GM10266 (cell line): ENCODE measurements around the gene SLC13A2.

Experiments
- DNase-seq: peaks from one replicate; pipeline ENCODE4 v3.0.0; 2012; ENCODE audit errors: extremely low spot score
- TF ChIP-seq, protein P1 (sequence below): IDR thresholded peaks from 2 replicates; pipeline ENCODE4 v1.5.1; 2012; ENCODE audit warnings: mild to moderate bottlenecking, low read depth; ENCODE audit not compliant: control insufficient read depth, insufficient read depth; ENCODE audit errors: missing control alignments

The SLC13A2 gene

DNA sequence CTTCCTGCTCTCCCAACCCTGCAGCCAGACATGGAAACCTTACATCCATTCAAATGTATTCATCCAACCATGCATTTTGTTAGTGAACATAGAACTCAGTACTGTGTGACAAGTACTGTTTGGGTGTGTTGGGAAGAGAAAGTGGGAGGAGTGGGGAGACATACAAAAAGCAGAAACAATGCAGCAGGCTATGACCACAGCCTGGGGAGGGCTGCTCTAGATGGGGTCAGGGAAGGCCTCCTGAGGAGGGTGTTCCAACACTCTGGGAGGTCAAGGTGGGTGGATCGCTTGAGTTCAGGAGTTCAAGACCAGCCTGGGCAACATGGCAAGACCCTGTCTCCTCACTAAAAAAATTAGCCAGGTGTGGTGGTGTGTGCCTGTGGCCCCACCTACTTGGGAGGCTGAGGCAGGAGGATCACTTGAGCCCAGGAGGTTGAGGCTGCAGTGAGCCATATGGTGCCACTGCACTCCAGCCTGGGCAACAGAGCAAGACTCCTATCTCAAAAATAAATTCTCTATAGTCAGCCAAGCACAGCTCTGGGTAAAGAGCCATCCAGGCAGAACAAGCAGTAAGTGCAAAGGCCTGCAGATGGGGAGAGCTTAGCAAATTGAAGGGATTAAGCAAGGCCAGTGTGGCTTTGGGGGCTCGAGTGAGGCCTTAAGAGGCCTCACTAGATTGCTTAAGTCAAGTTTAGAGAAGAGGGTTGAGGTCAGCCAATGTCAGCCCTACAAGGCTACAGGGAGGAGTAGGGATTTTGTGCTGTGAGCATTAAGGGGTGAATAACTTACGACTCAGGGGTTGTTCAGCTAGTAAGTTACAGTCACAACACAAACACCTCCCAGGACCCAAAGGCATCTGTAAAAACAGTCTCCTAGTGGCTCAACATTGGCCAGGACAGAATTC is 5.5 kb downstream of the SLC13A2 start:
- no peak for DNase-seq
- TF ChIP-seq, protein P1, sequence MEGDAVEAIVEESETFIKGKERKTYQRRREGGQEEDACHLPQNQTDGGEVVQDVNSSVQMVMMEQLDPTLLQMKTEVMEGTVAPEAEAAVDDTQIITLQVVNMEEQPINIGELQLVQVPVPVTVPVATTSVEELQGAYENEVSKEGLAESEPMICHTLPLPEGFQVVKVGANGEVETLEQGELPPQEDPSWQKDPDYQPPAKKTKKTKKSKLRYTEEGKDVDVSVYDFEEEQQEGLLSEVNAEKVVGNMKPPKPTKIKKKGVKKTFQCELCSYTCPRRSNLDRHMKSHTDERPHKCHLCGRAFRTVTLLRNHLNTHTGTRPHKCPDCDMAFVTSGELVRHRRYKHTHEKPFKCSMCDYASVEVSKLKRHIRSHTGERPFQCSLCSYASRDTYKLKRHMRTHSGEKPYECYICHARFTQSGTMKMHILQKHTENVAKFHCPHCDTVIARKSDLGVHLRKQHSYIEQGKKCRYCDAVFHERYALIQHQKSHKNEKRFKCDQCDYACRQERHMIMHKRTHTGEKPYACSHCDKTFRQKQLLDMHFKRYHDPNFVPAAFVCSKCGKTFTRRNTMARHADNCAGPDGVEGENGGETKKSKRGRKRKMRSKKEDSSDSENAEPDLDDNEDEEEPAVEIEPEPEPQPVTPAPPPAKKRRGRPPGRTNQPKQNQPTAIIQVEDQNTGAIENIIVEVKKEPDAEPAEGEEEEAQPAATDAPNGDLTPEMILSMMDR, result no peak

DNA sequence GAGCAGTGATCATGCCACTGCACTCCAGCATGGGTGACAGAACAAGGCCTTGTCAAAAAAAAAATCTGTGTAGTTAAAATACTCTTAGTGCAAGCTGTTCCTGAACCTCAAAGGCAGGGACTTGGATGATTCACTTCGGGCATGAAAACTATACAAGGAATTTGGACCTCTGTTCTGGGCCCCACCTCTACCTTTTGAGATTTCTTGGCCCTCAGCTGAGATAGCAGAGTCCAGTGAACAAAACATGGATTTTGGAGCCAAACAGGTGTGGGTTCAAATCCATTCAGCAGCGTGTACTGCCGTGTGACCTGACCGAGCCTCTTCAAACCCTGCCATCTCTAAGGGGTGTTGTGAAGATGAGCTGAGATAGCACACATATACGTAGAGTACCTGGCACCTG is 6.8 kb downstream of the SLC13A2 start:
- no peak for DNase-seq
- TF ChIP-seq, protein P1, result no peak

DNA sequence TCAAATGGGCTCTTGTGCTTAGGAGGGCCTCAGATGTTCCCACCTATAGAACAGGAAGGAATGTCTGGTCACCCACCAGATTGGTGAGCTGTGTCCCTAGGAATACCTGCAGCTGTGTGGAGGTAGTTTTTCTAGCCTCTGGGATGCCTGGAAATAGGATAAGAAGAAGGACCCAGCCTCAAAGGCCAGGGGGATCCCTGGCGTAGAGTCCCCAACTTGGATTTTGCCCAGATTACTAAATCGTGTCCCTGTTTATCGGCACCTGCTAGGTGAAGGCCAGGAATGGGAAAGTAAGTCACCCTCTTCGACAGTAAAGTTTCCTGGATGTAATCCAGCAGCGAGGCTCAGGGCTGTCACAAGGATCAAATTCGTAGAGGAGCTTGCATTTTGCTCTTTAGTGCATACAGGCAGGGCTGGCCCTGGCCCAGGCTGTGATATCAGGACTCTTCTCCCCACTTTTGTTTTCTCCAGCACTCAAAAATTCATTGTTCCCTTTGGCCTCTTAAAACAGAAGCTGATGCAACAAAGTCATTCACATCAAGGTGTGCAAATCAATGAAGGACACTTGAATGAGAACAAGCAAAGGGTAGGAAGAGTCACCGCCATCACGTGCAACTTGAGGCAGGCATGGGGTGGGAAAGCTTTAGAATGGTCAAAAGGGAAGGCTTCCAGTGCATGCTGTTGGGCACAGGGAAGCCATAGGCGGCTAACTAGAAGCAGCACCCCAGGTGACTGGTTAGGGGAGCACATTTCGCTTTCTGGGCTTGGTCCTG is 7.5 kb downstream of the SLC13A2 start:
- TF ChIP-seq, protein P1, result no peak
- DNase-seq, result no peak

DNA sequence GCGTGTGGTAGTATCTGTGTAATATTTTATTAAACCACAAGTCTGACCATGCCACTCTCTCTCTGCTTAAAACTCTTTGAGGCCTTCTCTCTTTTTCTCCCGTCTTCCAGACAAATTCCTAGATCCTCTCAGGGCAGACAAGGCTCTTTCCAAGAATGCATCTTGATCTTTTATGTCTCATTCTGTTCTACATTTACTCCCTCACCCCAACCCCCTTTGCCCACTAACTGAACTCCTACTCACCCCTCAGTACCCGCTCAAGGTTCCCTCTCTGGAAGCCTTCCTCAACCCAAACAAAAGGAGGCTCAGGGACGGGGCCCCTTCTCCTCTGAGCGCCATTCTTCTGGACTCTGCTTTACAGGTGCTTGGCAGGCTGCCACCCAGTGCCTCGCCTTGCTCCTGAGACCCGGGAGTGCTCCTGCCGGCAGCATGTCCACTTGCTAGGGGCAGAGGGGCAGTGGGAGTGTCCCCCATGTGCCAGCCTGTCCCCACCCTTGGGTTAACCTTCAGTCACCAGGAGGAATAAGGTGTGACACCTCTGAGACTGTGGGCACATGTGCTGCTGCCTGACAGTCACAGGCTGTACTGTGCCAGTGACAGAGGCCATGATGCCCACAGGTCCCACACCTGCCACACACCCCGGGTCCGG is 9.2 kb downstream of the SLC13A2 start:
- DNase-seq, result no peak

DNA sequence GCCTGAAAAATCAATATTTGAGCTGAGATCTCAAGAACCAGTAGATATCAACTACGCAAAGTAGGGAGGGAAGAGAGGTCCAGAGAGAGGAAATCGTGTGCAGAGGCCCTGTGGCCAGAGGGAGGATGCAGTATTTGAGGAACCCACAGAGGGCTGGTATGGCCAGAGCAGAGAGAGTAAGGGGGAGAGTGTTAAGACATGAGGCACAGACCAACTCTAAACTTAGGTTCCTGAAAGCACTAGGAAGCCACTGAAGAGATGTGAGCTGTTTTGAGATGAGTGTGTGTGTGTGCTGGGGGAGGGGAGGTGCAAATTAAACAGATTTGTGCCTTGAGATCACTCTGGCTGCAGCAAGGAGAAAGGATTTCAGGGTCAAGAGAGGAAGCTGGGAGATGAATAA is 10.9 kb downstream of the SLC13A2 start:
- peak; percentile 73 for DNase-seq
- TF ChIP-seq, protein P1, result no peak

More for the DNA sequence above, 9.2 kb downstream of the SLC13A2 start:
- TF ChIP-seq, protein P1, result no peak

DNA sequence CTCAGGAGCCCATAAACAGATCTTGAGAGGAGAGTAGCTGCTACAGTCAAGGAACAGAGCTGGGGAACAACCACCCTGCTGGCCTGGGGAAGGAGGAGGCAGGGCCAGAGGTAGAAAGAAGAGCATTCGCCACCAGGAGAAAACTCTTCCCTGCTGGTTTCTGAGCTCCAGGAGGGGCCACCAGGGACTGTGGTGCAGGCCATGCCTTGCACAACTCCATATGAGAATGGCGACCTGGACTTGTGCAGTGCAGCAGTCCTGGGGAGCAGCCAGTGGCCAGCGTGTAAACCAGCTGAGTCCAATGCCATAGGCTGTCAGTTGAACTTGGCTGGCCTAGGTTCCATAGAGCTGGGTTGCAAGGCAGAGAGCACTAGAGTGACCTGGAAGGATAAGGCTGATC is 11.6 kb downstream of the SLC13A2 start:
- no peak for DNase-seq
- TF ChIP-seq, protein P1, result no peak
